Measurements from ENCODE around the gene TTC17.
A peak's percentile ranks its signal among the peaks of the same experiment; 100 is the strongest.
"Not testable (repeated sequence)": the region's sequence is repeated elsewhere in the genome, so short reads cannot be mapped to it uniquely, and the experiment has no call there.

Gene TTC17

GRCh38 chr11:43393765-43394355, 35.1 kb downstream of the TTC17 start:
- no peak for DNase-seq

DNA sequence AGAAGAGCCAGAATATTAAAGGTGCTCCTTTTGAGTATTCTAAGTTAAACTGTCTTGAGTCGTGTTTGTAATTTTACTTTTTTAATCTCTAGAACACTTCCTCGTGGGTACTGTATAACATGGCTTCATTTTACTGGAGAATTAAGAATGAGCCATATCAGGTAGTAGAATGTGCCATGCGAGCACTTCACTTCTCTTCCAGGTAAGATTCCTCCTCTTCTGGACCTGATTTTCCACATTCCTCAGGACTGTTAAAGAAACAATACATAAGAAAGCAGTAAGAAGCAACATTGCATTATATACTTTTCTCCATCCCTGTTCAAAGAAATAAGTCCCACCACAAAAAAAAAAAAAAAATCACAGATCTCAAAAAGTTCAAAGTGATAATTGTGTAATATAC, 37.9 kb downstream of the TTC17 start:
- no peak for DNase-seq

DNA sequence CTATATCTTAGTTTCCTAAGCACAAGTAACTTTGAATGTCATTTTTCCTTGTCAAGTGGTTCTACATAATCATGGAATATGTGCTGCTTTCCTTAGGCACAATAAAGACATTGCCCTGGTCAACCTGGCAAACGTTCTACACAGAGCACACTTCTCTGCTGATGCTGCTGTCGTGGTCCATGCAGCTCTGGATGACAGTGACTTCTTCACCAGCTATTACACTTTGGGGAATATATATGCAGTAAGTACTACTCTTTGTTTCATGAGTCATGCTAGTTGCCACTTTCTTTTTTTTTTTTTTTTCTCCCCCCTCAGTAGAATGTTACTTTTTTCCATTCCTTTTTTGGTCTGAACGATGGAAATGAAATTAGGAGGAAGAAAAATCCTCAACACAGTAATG, 38.5 kb downstream of the TTC17 start:
- DNase-seq: no peak

DNA sequence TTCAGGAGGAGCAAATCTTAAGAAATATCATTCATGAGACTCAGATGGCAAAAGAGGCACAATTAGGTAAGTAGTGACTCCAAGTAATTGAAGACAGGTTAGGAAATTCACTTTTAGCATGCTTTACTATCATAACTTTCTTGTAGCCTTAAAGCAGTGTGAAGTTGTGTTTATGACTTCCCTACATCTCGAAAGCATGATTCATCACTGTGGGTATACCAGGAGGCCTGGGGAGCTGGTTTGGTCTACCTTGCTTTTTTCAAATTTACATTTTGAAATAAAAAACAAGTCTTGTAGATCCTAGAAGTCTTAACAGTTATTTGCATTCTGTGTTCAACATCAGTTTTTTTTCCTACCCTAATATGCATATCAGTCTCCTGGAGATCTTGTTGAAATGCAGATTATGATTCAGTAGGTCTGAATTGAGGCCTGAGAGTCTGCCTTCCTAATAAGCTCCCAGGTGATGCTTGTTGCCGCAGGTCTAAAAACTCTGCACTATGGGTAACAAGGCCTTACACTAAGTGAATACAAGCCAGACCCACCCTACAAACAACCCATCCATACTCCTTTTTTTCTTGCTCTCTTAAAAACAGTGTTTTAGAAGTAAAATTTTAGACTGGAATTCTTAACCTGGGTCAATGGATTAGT, 41.4 kb downstream of the TTC17 start:
- no peak for DNase-seq

- DNase-seq: no peak
Measured at GRCh38 chr11:43401252-43401651, 42.5 kb downstream of the TTC17 start.

GRCh38 chr11:43401811-43402210, 43.1 kb downstream of the TTC17 start:
- not testable (repeated sequence) for DNase-seq

- no peak for DNase-seq
Measured at GRCh38 chr11:43403357-43404231, 44.9 kb downstream of the TTC17 start.

DNA sequence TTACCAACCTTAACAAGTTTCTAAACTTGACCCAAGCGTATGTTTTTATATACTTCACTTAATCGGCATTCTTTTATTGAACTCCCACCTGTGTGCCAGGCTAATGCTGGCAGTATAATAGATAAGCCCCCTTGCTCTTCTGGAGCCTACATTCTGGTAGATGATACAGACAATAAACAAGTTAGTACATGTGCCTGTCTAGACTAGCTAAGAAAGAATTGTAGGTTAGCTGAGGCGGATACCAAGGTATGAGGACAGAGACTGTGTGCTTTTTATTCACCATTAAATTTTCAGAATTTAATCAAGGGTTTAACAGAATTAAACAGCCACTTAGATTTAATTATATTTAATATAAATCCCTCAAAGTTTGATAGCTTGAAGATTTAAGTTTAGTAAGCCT, 45.7 kb downstream of the TTC17 start:
- no peak for DNase-seq

- no peak for DNase-seq
Measured at GRCh38 chr11:43404836-43405479, 46.2 kb downstream of the TTC17 start.

- no peak for DNase-seq
Measured at GRCh38 chr11:43408277-43408676, 49.6 kb downstream of the TTC17 start.

DNA sequence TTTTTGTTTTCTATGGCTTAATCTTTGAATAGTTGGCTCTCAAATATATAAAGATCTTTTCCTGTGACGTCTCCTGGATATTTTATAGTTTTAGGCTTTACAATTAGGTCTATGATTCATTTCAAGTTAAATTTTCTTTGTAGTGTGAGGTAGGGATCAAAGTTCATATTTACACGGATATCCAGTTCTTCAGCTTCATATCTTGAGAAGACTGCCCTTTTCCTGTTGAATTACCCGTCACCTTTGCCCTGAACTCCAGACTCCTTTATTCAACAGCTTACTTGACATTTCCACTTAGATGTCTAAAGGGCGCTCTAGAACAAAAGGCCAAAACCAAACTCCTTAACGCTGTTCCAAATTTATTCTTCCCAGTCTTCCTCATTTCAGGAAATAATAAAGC, 51.7 kb downstream of the TTC17 start:
- no peak for DNase-seq

- DNase-seq: no peak
Measured at GRCh38 chr11:43418197-43418596, 59.5 kb downstream of the TTC17 start.

DNA sequence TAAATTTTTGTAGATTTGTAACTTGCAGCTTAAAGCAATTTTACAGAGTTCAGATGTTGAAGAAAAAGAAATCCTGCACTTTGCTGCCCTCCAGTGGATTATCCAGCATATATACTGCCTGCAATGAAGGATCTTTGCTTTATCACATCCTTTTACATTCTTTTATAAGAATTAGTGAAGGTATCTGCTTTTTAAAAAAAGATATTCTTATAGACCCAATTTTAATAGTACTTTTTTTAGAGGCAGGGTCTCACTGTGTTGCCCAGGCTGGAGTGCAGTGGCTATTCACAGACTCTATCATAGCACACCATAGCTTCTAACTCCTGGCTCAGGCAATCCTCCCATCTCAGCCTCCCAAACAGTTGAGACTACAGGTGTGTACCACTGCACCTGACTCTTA, 60.7 kb downstream of the TTC17 start:
- DNase-seq: peak; percentile 26 to 36

- no peak for DNase-seq
Measured at GRCh38 chr11:43427971-43428370, 69.3 kb downstream of the TTC17 start.

GRCh38 chr11:43430916-43431315, 72.2 kb downstream of the TTC17 start:
- not testable (repeated sequence) for DNase-seq

DNA sequence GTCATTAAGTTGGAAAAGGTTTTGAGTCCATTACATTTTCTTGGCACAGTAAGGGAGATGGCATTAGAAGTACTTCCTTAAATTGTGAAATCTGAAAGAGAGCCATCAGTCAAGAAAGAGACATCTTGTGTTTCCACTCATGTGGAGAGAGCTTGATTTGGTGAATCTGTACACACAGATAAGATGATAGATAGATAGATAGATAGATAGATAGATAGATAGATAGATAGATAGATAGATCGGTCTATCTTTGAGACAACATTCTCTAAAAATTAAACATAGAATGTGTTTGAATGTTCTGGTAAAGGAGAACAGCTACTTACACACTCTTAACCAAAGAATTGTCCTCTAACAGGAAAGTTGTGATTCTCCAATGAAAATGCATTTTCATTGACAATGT, 76.2 kb downstream of the TTC17 start:
- no peak for DNase-seq

GRCh38 chr11:43440486-43440885, 81.8 kb downstream of the TTC17 start:
- DNase-seq: no peak

DNA sequence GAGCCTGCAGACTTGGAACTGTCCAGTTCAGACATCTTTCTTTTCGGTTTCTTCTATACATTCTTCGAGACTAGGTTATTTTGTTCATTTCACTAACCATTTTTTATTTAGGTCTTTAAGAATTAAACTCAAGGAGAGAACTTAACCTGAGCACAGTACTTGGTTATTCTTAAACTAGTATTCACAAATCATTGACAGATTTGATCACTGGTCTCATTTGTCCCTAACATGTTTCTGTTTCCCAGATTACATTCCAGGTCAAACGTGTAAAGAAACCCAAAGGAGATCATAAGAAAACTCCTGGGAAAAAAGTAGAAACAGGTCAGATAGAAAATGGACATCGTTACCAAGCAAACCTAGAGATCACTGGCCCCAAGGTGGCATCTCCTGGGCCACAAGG, 85.1 kb downstream of the TTC17 start:
- DNase-seq: no peak

DNA sequence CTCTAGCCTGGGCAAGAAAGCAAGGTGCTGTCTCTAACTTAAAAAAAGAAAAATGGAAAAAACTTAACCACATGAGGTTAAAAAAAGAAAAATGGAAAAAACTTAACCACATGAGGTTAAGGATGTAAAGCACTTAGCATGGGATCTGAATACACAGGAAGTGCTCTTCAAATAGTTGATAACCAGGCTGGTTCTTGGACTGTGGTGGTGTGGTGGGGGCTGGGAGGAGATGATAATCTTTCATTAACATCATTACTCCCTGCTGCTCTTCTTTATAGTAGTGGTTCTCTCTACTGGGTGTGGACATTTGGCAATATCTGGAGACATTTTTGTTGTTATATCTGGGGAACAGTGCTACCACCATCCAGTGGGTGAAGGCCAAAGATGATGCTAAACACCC, 88.4 kb downstream of the TTC17 start:
- no peak for DNase-seq

- DNase-seq: no peak
Measured at GRCh38 chr11:43458486-43458885, 99.8 kb downstream of the TTC17 start.

- no peak for DNase-seq
Measured at GRCh38 chr11:43459246-43459645, 100.5 kb downstream of the TTC17 start.

DNA sequence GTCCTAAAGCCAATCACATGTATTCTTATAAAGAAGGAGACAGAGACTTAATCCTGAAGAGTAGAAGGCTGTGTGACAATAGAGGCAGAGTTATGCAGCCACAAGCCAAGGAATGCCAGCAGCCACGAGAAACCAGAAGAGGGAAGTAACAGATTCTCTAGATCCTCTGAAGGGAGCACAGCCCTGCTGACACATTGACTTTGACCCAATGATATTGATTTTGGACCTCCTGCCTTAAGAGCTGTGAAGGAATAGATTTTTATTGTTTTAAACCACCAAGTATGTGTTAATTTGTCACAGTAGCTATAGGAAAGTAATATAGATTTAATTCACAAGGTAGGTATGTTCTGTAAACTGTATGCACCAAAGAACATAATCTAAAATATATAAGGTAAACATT, 103.6 kb downstream of the TTC17 start:
- no peak for DNase-seq

DNA sequence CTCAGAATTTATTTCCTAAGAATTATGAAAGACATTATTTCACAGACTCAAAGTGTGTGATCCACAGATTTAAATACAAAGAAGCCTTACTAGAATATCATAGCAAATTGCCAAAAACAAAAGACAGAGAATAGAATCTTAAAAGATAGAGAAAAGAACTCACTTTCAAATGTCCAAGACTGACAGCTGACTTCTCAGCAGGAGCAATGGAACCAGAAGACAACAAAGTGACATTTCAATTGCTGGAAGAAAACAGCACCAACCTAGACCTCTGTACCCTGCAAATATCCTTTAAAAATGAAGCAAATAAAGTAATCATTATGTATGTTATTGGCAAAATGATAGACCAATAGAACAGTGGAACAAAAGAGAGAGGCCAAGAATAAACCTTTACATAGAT, 109.2 kb downstream of the TTC17 start:
- no peak for DNase-seq

- not testable (repeated sequence) for DNase-seq
Measured at GRCh38 chr11:43477491-43477890, 118.8 kb downstream of the TTC17 start.

Measured in AML-193 (cell line).